ENCODE results near the gene NAIP. TPM values are rescaled to one million over a fixed set of nuclear protein-coding genes. Genes with fewer than 3 reads are reported as not detected.
"Not testable (repeated sequence)": the region's sequence is repeated elsewhere in the genome, so short reads cannot be mapped to it uniquely, and the experiment has no call there.

Gene NAIP, protein sequence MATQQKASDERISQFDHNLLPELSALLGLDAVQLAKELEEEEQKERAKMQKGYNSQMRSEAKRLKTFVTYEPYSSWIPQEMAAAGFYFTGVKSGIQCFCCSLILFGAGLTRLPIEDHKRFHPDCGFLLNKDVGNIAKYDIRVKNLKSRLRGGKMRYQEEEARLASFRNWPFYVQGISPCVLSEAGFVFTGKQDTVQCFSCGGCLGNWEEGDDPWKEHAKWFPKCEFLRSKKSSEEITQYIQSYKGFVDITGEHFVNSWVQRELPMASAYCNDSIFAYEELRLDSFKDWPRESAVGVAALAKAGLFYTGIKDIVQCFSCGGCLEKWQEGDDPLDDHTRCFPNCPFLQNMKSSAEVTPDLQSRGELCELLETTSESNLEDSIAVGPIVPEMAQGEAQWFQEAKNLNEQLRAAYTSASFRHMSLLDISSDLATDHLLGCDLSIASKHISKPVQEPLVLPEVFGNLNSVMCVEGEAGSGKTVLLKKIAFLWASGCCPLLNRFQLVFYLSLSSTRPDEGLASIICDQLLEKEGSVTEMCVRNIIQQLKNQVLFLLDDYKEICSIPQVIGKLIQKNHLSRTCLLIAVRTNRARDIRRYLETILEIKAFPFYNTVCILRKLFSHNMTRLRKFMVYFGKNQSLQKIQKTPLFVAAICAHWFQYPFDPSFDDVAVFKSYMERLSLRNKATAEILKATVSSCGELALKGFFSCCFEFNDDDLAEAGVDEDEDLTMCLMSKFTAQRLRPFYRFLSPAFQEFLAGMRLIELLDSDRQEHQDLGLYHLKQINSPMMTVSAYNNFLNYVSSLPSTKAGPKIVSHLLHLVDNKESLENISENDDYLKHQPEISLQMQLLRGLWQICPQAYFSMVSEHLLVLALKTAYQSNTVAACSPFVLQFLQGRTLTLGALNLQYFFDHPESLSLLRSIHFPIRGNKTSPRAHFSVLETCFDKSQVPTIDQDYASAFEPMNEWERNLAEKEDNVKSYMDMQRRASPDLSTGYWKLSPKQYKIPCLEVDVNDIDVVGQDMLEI (N-terminal part only)
- 39.4 and 46.3 TPM in 2 replicates for total RNA-seq
- long read RNA-seq, full-length matches to known transcripts = 11 of 14 reads
- long read RNA-seq, partial matches to known transcripts = 1 of 14 reads
- long read RNA-seq, other reads (novel, unspliced or antisense) = 2 of 14 reads

DNA sequence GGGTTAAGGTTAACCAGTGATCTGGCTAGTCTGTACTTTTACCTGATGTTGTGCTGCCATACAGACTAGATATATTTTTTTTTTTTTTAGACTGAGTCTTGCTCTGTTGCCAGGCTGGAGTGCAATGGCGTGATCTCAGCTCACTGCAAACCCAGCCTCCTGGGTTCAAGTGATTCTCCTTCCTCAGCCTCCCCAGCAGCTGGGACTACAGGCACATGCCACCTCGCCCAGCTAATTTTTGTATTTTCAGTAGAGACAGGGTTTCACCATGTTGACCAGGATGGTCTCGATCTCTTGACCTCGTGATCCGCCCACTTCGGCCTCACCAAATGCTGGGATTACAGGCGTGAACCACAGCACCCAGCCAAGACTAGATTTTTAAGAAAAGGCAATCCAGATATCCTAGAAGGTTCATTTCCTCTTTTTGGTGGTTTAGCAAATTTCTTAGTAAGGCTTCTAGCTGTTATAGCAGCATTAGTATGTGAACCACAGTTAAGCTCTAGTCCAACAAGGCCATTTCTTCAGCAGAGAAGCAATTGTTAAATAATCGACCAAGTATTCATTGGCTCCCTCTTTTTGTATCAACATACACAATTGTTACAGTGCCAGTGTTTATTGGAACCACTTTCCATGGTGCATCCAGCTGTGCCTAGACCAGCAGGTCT lies at the start of gene NAIP:
Gene NAIP, minus strand, starts transcription at position 51 of the 665 bp plus-strand sequence. CDS start 12,424 bp downstream, outside the sequence.
- not testable (repeated sequence) for H3K27ac Mint-ChIP-seq; H3K4me3 Mint-ChIP-seq (ENCODE audit: low read depth); H3K27me3 Mint-ChIP-seq; H3K9me3 Mint-ChIP-seq (ENCODE audit: low read depth); H3K4me1 Mint-ChIP-seq (ENCODE audit: low read depth); DNase-seq (ENCODE audit: low spot score, unreplicated experiment); H3K36me3 Mint-ChIP-seq (ENCODE audit: insufficient read depth)

DNA sequence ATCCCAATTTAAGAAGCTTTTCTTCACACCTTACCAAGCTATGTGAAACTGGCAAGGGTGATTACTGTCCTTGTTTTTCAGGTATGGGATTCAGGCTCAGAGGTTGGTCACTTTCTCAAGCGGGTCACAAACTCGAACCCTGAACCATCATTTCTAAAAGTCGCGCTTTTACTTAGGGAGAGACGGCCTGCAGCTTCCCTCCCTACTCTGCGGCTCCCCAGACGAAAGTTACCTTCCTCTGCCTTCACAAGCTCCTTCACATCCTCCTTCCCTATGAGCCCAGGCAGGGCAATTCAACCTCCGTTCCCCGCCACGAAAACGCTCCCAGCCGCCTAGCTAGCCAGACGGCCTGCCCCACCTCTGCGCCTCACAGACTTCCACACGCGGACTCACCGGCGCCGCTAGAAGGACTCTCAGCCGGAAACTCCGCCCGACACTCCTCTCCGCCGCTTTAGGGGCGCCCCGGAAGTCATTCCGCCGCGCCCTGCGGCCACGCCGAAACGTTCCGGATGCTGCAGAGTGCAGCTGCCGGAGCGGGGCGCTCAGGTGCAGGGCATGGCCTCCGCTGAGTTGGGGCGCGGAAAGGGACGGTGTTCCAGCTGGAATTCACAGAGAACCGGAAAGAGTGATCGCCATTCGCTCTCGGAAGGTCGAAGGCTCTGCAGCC lies 42.3 kb upstream of the NAIP start, which contains the start of gene GTF2H2:
Gene GTF2H2, minus strand, starts transcription at position 415 of the 667 bp plus-strand sequence. CDS start 4,913 bp downstream, outside the sequence.
- H3K9me3 Mint-ChIP-seq (ENCODE audit: low read depth); H3K4me1 Mint-ChIP-seq (ENCODE audit: low read depth); H3K27ac Mint-ChIP-seq; H3K36me3 Mint-ChIP-seq (ENCODE audit: insufficient read depth); H3K27me3 Mint-ChIP-seq; DNase-seq (ENCODE audit: low spot score, unreplicated experiment); H3K4me3 Mint-ChIP-seq (ENCODE audit: low read depth): not testable (repeated sequence)

DNA sequence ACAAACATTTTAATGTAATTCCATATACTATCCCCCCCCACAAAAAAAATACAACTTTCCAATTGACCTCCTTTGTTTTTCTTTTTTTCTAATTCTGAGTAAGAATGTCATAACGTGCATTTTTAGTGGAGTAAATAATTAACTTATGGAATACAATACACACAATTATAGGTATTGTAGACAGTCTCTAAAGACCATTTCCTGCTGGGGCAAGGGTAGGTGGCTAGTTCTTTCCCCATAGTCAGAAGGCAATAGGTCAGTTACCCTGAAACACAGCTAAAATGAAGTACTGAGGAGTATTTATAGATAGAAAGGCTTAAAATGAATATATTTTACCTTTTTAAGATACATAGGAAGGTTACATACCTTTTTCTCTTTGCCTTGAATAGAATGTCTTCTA lies 36.2 kb upstream of the NAIP start:
- DNase-seq (ENCODE audit: low spot score, unreplicated experiment); H3K36me3 Mint-ChIP-seq (ENCODE audit: insufficient read depth); H3K27ac Mint-ChIP-seq; H3K27me3 Mint-ChIP-seq; H3K4me3 Mint-ChIP-seq (ENCODE audit: low read depth); H3K9me3 Mint-ChIP-seq (ENCODE audit: low read depth); H3K4me1 Mint-ChIP-seq (ENCODE audit: low read depth): not testable (repeated sequence)

DNA sequence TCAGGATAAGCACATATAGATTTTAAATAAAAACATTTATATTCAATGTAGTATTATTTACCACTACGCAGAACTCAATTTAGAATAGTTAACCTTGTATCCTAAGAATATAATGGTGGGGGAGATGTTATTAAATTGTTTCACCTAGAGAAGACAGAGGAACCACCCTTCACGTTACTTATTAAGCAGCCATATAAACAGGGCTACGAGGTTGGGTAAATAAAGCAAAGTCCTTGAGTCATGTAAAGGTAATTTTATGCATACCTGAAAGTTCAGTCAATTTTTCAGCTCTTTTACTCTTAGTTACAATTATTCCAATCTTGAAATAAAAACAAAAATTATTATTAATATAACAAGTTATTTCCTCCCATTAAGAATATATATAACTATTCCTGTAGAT lies 34.3 kb upstream of the NAIP start:
- not testable (repeated sequence) for H3K4me3 Mint-ChIP-seq (ENCODE audit: low read depth); DNase-seq (ENCODE audit: low spot score, unreplicated experiment); H3K4me1 Mint-ChIP-seq (ENCODE audit: low read depth); H3K27ac Mint-ChIP-seq; H3K27me3 Mint-ChIP-seq; H3K36me3 Mint-ChIP-seq (ENCODE audit: insufficient read depth); H3K9me3 Mint-ChIP-seq (ENCODE audit: low read depth)

DNA sequence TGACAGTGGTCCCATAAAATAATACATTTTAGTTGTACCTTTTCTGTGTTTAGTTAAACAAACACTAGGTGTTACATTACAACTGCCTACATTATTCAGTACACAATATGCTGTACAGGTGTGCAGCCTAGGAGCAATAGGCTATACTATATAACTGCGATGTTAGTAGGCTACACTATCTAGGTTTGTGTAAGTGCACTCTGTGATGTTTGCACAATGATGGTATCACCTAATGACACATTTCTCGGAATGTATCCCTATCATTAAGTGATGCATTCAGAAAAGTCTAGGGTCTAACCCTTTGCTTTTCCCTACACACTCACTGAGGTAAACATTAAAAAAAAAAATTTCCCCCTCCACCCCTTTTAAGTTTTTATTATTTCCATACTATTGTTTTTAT lies 19.7 kb upstream of the NAIP start:
- H3K27me3 Mint-ChIP-seq; H3K36me3 Mint-ChIP-seq (ENCODE audit: insufficient read depth); H3K4me1 Mint-ChIP-seq (ENCODE audit: low read depth); H3K4me3 Mint-ChIP-seq (ENCODE audit: low read depth); DNase-seq (ENCODE audit: low spot score, unreplicated experiment); H3K27ac Mint-ChIP-seq; H3K9me3 Mint-ChIP-seq (ENCODE audit: low read depth): not testable (repeated sequence)

DNA sequence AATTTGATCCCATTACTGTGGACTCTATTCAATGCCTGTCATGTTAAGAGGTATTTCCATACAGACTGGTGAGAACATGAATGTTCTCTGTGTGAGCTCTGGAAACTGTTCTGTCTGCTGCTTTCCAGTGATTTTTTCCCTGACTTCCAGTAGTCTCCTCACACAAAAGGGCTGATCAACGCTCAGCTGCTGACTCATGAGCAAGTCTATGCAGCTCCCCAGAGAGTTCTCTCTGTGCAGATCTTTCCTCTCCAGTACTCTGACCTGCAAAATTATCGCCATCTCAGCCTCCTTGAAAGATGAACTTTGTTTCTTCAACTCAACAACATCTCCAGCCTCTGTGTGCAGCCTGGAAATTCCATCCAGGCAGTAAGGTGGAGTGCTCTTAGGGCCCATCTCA lies 19.0 kb upstream of the NAIP start:
- not testable (repeated sequence) for DNase-seq (ENCODE audit: low spot score, unreplicated experiment); H3K9me3 Mint-ChIP-seq (ENCODE audit: low read depth); H3K27ac Mint-ChIP-seq; H3K36me3 Mint-ChIP-seq (ENCODE audit: insufficient read depth); H3K4me3 Mint-ChIP-seq (ENCODE audit: low read depth); H3K27me3 Mint-ChIP-seq; H3K4me1 Mint-ChIP-seq (ENCODE audit: low read depth)

DNA sequence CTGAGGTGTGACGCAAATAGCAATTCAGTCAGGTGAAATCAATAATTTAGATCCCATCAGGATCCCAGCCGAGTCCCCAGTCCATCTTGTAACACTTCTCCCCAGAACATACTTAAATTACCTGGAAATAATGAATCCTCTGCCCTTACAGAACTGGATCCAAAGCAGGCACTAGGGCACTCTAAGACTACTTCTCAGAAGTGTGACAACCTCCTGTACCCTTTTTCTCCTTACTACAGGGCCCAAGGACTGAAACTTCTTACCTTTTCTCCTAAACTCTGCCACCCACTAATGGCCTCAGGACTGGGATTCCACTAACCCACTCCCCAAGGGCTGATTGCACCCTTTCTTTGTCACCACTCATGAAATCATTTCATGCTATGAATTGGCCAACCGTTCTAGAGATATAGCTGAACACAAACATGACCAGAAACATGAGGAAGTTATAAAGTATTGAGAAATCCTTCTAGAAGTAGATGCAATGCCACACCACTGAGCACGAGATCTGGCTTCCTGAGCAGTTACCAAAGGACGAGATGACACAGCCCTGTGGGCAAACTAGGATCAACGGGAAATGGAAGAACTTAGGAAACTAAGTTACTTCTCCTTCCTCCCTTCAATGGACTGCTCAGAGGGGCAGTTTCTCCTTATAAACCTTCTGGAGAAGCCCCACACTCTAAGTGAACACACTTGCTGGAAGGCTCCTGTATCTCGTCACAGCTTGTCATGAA lies 6.1 kb upstream of the NAIP start:
- not testable (repeated sequence) for H3K36me3 Mint-ChIP-seq (ENCODE audit: insufficient read depth); DNase-seq (ENCODE audit: low spot score, unreplicated experiment); H3K27me3 Mint-ChIP-seq; H3K9me3 Mint-ChIP-seq (ENCODE audit: low read depth); H3K4me1 Mint-ChIP-seq (ENCODE audit: low read depth); H3K4me3 Mint-ChIP-seq (ENCODE audit: low read depth); H3K27ac Mint-ChIP-seq

DNA sequence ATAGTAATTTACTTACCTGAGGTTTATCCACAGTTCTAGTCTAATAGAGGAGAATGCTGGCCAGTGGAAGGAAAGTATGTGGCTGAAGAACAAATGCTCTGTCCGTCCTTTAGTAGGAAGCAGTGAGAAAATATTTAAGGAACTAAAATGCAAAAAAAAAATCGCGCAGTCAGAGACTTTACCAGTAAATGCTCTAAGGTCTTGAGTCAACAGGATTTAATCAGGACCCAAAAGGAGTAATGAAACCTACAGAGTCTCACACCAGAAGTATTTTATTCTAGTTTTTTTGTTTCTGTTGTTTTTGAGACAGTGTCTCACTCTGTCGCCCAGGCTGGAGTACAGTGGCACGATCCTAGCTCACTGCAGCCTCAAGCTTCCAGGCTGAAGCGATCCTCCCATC lies 4.5 kb downstream of the NAIP start:
- H3K4me1 Mint-ChIP-seq (ENCODE audit: low read depth); H3K27me3 Mint-ChIP-seq; H3K36me3 Mint-ChIP-seq (ENCODE audit: insufficient read depth); DNase-seq (ENCODE audit: low spot score, unreplicated experiment); H3K27ac Mint-ChIP-seq; H3K9me3 Mint-ChIP-seq (ENCODE audit: low read depth); H3K4me3 Mint-ChIP-seq (ENCODE audit: low read depth): not testable (repeated sequence)

DNA sequence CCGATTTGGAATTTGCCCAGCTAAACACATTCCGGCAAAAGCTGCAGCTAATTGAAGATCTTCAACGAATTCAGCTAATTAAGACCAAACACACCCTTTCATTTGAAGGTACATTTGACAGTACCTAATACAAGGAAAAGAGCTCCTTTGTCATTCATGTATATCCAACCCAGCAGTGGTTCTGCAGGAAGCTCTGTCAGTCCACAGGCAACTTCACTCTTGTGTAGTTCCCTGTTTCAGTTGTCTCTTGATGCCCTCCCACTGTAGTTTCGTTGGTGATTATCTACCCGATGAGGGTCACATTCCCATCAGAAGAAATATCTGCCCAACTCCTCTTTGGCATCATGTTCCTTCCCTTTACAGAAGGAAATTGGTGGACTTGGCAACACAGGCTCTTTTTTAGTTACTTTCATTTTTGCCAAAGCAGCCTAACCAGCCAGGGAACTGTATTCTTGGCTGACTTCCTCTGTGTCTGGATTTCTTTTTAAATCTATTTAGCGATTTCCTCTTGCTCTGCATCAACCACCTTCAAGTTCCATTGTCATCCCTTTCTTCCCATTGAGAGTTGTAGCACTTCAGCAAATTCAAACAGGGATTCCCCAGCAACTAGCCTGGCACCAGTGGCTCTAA lies 6.6 kb downstream of the NAIP start:
- DNase-seq (ENCODE audit: low spot score, unreplicated experiment); H3K9me3 Mint-ChIP-seq (ENCODE audit: low read depth); H3K27me3 Mint-ChIP-seq; H3K4me1 Mint-ChIP-seq (ENCODE audit: low read depth); H3K36me3 Mint-ChIP-seq (ENCODE audit: insufficient read depth); H3K4me3 Mint-ChIP-seq (ENCODE audit: low read depth); H3K27ac Mint-ChIP-seq: not testable (repeated sequence)
